ENCODE results near the gene SCAPER. TPM values are rescaled to one million over a fixed set of nuclear protein-coding genes. Genes with fewer than 3 reads are reported as not detected.
"Not testable (repeated sequence)": the region's sequence is repeated elsewhere in the genome, so short reads cannot be mapped to it uniquely, and the experiment has no call there.

Gene SCAPER
- total RNA-seq, 4 donors from 2014 or later: 18.7 to 22.4 (median 19.2) TPM

GRCh38 chr15:76903251-76903681, 1.9 kb downstream of the SCAPER start:
- TF ChIP-seq POLR2A (IDR thresholded peaks at IDR 0.05; ENCODE audit: low read depth): no peak
- TF ChIP-seq CTCF (IDR thresholded peaks at IDR 0.05): peak in 2 of 3 experiments; percentile 6 to 18
- Histone ChIP-seq H3K9me3 (no peaks in the 10 kb centered on the region), H3K27me3 (no peaks in the 10 kb centered on the region), H3K36me3 (peaks cover 0 to 4% (median 0%) of the 10 kb centered on the region in 4 donors), H3K4me1 (peaks cover 9 to 32% (median 29%) of the 10 kb centered on the region in 4 donors), H3K27ac (replicated peaks in 1 of 4) (peak overlapping the region; percentile 91 to 95 (median 94)), H3K4me3 (no peak overlapping the region)
- intact Hi-C loops (cut with DNase I): no loop called here
- no peak for DNase-seq (ENCODE audit: extremely low spot score)

GRCh38 chr15:76901965-76902364, 3.2 kb downstream of the SCAPER start:
- intact Hi-C loops (cut with DNase I): no loop called here
- WGBS: 97% methylated on average over 2 of the region's 2 CpGs
- no peak for DNase-seq (ENCODE audit: extremely low spot score)
- no peak overlapping the region for H3K4me3 ChIP-seq
- H3K9me3 ChIP-seq: no peaks in the 10 kb centered on the region
- H3K27me3 ChIP-seq: no peaks in the 10 kb centered on the region
- peaks cover 0 to 4% (median 0%) of the 10 kb centered on the region in 4 donors for H3K36me3 ChIP-seq
- TF ChIP-seq EP300 (IDR thresholded peaks at IDR 0.05) (no peak), POLR2AphosphoS5 (IDR thresholded peaks at IDR 0.05) (no peak), POLR2A (IDR thresholded peaks at IDR 0.05; ENCODE audit: low read depth) (no peak), CTCF (IDR thresholded peaks at IDR 0.05) (no peak)
- no peak overlapping the region for H3K27ac ChIP-seq (replicated peaks in 1 of 4)
- peaks cover 9 to 32% (median 29%) of the 10 kb centered on the region in 4 donors for H3K4me1 ChIP-seq

- H3K4me3 ChIP-seq; H3K27me3 ChIP-seq; H3K9me3 ChIP-seq; intact Hi-C loops (cut with DNase I); H3K27ac ChIP-seq (replicated peaks in 1 of 4); DNase-seq (ENCODE audit: extremely low spot score): not testable (repeated sequence)
- H3K36me3 ChIP-seq: peaks cover 0 to 12% (median 2%) of the 10 kb centered on the region in 4 donors
- peaks cover 0 to 21% (median 16%) of the 10 kb centered on the region in 4 donors for H3K4me1 ChIP-seq
- WGBS: 89% methylated on average over 5 of the region's 6 CpGs
Measured at GRCh38 chr15:76899931-76900310, 5.2 kb downstream of the SCAPER start.

- H3K27me3 ChIP-seq; H3K27ac ChIP-seq (replicated peaks in 1 of 4); H3K4me3 ChIP-seq; intact Hi-C loops (cut with DNase I); H3K9me3 ChIP-seq; DNase-seq (ENCODE audit: extremely low spot score): not testable (repeated sequence)
- peaks cover 0 to 12% (median 2%) of the 10 kb centered on the region in 4 donors for H3K36me3 ChIP-seq
- 92% methylated on average over 20 of the region's 39 CpGs for WGBS
- peaks cover 0 to 18% (median 14%) of the 10 kb centered on the region in 4 donors for H3K4me1 ChIP-seq
Measured at GRCh38 chr15:76899176-76899930, 5.8 kb downstream of the SCAPER start.

GRCh38 chr15:76898102-76898501, 7.0 kb downstream of the SCAPER start:
- no peak overlapping the region for H3K4me3 ChIP-seq
- H3K9me3 ChIP-seq: no peaks in the 10 kb centered on the region
- intact Hi-C loops (cut with DNase I): no loop called here
- TF ChIP-seq EP300 (IDR thresholded peaks at IDR 0.05) (no peak), CTCF (IDR thresholded peaks at IDR 0.05) (no peak), POLR2AphosphoS5 (IDR thresholded peaks at IDR 0.05) (no peak), POLR2A (IDR thresholded peaks at IDR 0.05; ENCODE audit: low read depth) (no peak)
- H3K27ac ChIP-seq (replicated peaks in 1 of 4): no peak overlapping the region
- 83% methylated on average over 4 of the region's 4 CpGs for WGBS
- DNase-seq (ENCODE audit: extremely low spot score): no peak
- H3K4me1 ChIP-seq: peaks cover 0 to 5% (median 2%) of the 10 kb centered on the region in 4 donors
- peaks cover 0 to 12% (median 2%) of the 10 kb centered on the region in 4 donors for H3K36me3 ChIP-seq
- H3K27me3 ChIP-seq: no peaks in the 10 kb centered on the region

- no peak overlapping the region for H3K4me3 ChIP-seq
- no peaks in the 10 kb centered on the region for H3K4me1 ChIP-seq
- H3K9me3 ChIP-seq: no peaks in the 10 kb centered on the region
- peaks cover 0 to 7% (median 2%) of the 10 kb centered on the region in 4 donors for H3K36me3 ChIP-seq
- intact Hi-C loops (cut with DNase I): no loop called here
- H3K27ac ChIP-seq (replicated peaks in 1 of 4): no peak overlapping the region
- no peak for DNase-seq (ENCODE audit: extremely low spot score)
- H3K27me3 ChIP-seq: no peaks in the 10 kb centered on the region
- 93% methylated on average over 2 of the region's 2 CpGs for WGBS
- TF ChIP-seq CTCF (IDR thresholded peaks at IDR 0.05): no peak
- TF ChIP-seq POLR2AphosphoS5 (IDR thresholded peaks at IDR 0.05): no peak
- TF ChIP-seq EP300 (IDR thresholded peaks at IDR 0.05): no peak
- TF ChIP-seq POLR2A (IDR thresholded peaks at IDR 0.05; ENCODE audit: low read depth): no peak
Measured at GRCh38 chr15:76894174-76894573, 11.0 kb downstream of the SCAPER start.

GRCh38 chr15:76892836-76893235, 12.3 kb downstream of the SCAPER start:
- 94% methylated on average over 5 of the region's 5 CpGs for WGBS
- intact Hi-C loops (cut with DNase I); H3K9me3 ChIP-seq; H3K4me3 ChIP-seq; H3K27ac ChIP-seq (replicated peaks in 1 of 4); H3K36me3 ChIP-seq; H3K27me3 ChIP-seq; DNase-seq (ENCODE audit: extremely low spot score); H3K4me1 ChIP-seq: not testable (repeated sequence)

All from esophagus muscularis mucosa (tissue), 4 donors.